ENCODE measurements around the gene MARS1.

DNA sequence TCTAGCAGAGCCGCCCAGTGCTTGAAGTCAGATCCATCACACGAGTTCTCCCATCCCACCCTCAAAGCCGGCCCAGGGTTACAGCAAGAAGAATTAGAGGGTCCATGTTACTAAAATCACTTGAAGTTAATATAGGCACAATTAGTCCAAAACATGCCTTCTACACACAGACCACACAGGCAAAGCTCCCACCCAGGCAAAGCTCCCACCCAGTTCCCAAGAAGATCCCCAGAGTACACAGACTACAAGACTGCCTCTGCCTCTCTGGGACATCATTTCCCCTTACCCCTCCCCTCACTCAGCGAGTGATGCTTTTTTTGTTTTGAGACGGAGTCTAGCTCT, 25.0 kb upstream of the MARS1 start:
- TF ChIP-seq TAF1 (IDR thresholded peaks at IDR 0.05; ENCODE audit: borderline replicate concordance, low read depth, low read length) (no peak), POLR2A (IDR thresholded peaks at IDR 0.05; ENCODE audit: low read depth, low read length) (no peak)
